Parathyroid adenoma (tissue), 2 donors: ENCODE data around the gene RPS6KB2.

Experiments
- H2AFZ ChIP-seq: fragments of 300-600 bp; sonication (generic); one replicate; pipeline ENCODE4 v1.7.0; 2017; ENCODE audit warnings: antibody characterized with exemption, mild to moderate bottlenecking
- H3K27ac ChIP-seq: fragments of 300-600 bp; sonication (generic); one replicate; pipeline ENCODE4 v1.7.0; 2017
- H3K27me3 ChIP-seq: fragments of 300-600 bp; sonication (generic); one replicate; pipeline ENCODE4 v1.7.0; 2017; ENCODE audit warnings: low read length; ENCODE audit not compliant: control insufficient read depth, insufficient read depth
- H3K36me3 ChIP-seq: fragments of 300-600 bp; sonication (generic); one replicate; pipeline ENCODE4 v1.7.0; 2017; ENCODE audit warnings: low read length; ENCODE audit not compliant: control insufficient read depth, insufficient read depth
- H3K4me1 ChIP-seq: fragments of 300-600 bp; sonication (generic); one replicate; pipeline ENCODE4 v1.7.0; 2017; ENCODE audit warnings: control low read depth
- H3K4me2 ChIP-seq: fragments of 300-600 bp; sonication (generic); one replicate; pipeline ENCODE4 v1.7.0; 2017; ENCODE audit warnings: low read length
- H3K4me3 ChIP-seq: fragments of 300-600 bp; sonication (generic); one replicate; pipeline ENCODE4 v1.7.0; 2017; ENCODE audit warnings: low read depth, low read length
- H3K79me2 ChIP-seq: fragments of 300-600 bp; sonication (generic); one replicate; pipeline ENCODE4 v1.7.0; 2017; ENCODE audit warnings: control low read depth
- H3K9ac ChIP-seq: fragments of 300-600 bp; sonication (generic); one replicate; pipeline ENCODE4 v1.7.0; 2017; ENCODE audit warnings: mild to moderate bottlenecking
- H3K9me3 ChIP-seq: fragments of 300-600 bp; sonication (generic); one replicate; pipeline ENCODE4 v1.7.0; 2017; ENCODE audit warnings: low read length; ENCODE audit not compliant: control insufficient read depth
- CTCF ChIP-seq: fragments of 300-600 bp; sonication (generic); IDR thresholded peaks from one replicate; pipeline ENCODE4 v1.7.0; 2017; ENCODE audit warnings: antibody characterized with exemption, mild to moderate bottlenecking
- donor health status: primary hyperparathyroidism.

RPS6KB2 gene

GRCh38 chr11:67482275-67482826 lies 54.1 kb downstream of the RPS6KB2 start:
- no peak for TF ChIP-seq CTCF
- H3K27ac ChIP-seq = peak overlapping the region; percentile 77
- peak overlapping the region; percentile 87 for H2AFZ ChIP-seq
- H3K9me3 ChIP-seq = no peaks in the 10 kb centered on the region
- peak overlapping the region; percentile 91 for H3K4me2 ChIP-seq
- peak overlapping the region; percentile 2 for H3K9ac ChIP-seq
- H3K4me1 ChIP-seq = no peaks in the 10 kb centered on the region
- no peaks in the 10 kb centered on the region for H3K36me3 ChIP-seq
- peaks cover 2% of the 10 kb centered on the region for H3K79me2 ChIP-seq
- H3K4me3 ChIP-seq = peak overlapping the region; percentile 82
- no peaks in the 10 kb centered on the region for H3K27me3 ChIP-seq

GRCh38 chr11:67482827-67483798 lies 54.8 kb downstream of the RPS6KB2 start, which contains the start of gene AIP:
Gene AIP, plus strand, starts transcription at chr11:67483026. Its CDS starts 133 bp downstream, at chr11:67483159.
- Histone ChIP-seq H3K36me3 (no peaks in the 10 kb centered on the region), H3K4me3 (peak within 1 kb of the TSS; percentile 82), H3K27me3 (no peaks in the 10 kb centered on the region), H2AFZ (peak within 1 kb of the TSS; percentile 87), H3K4me1 (no peaks in the 10 kb centered on the region), H3K27ac (peak within 1 kb of the TSS; percentile 77), H3K79me2 (peaks cover 2% of the 10 kb centered on the region), H3K4me2 (peak within 1 kb of the TSS; percentile 91), H3K9me3 (no peaks in the 10 kb centered on the region), H3K9ac (peak within 1 kb of the TSS; percentile 2)
- no peak for TF ChIP-seq CTCF

- H3K4me3 ChIP-seq = peak overlapping the region; percentile 82
- peaks cover 2% of the 10 kb centered on the region for H3K79me2 ChIP-seq
- H3K9me3 ChIP-seq = no peaks in the 10 kb centered on the region
- no peaks in the 10 kb centered on the region for H3K27me3 ChIP-seq
- H3K4me1 ChIP-seq = no peaks in the 10 kb centered on the region
- no peak overlapping the region for H3K27ac ChIP-seq
- TF ChIP-seq CTCF = no peak
- H2AFZ ChIP-seq = no peak overlapping the region
- peak overlapping the region; percentile 91 for H3K4me2 ChIP-seq
- no peak overlapping the region for H3K9ac ChIP-seq
- H3K36me3 ChIP-seq = no peaks in the 10 kb centered on the region
Observed at GRCh38 chr11:67483831-67484665, 55.8 kb downstream of the RPS6KB2 start.

GRCh38 chr11:67484847-67485311 lies 56.6 kb downstream of the RPS6KB2 start:
- no peak overlapping the region for H3K27ac ChIP-seq
- H2AFZ ChIP-seq = no peak overlapping the region
- H3K36me3 ChIP-seq = no peaks in the 10 kb centered on the region
- no peaks in the 10 kb centered on the region for H3K4me1 ChIP-seq
- H3K9me3 ChIP-seq = no peaks in the 10 kb centered on the region
- no peak for TF ChIP-seq CTCF
- no peaks in the 10 kb centered on the region for H3K27me3 ChIP-seq
- peaks cover 2% of the 10 kb centered on the region for H3K79me2 ChIP-seq
- no peak overlapping the region for H3K4me3 ChIP-seq
- H3K9ac ChIP-seq = no peak overlapping the region
- no peak overlapping the region for H3K4me2 ChIP-seq
